ENCODE data around the gene KRT27.

KRT27 gene

DNA sequence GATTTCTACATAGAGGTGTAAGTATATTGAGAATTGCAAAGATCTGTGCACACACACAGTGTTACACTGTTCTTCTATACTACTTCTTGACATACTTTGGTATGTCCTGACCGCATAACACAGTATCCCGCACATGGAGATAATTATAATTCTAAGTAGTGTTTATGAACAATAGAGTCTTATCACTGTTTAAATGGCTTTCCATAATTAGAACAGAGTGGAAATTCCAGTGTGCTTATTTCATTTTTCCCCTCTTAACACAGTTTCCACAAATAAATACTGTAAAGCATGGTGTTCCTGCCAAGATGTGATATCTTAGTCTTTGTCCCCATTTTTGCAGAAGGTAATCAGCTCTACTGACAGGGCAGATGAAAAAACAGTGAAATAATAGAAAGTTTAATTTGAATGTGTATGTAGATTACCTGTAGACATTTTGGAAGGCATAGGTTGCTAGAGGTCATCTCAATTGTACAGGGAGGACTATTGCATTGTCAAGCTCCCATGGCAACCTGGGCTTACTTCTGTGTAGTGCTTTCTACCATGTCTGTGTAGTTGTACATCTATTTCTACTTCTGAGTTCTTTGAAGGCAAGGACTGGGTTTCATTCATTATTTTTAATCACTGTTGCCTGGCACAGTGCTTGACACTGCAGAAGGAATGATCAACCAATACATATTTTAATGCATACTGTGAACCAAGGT lies 27.5 kb upstream of the KRT27 start:
- H3K27me3 ChIP-seq (ENCODE audit: control insufficient read depth in 1 of 2, insufficient read depth in 2 of 2, low read length in 2 of 2), result peaks cover 35 to 53% of the 10 kb centered on the region in 2 donors
- no peak overlapping the region for H3K27ac ChIP-seq (ENCODE audit: low read depth, low read length)
- no peaks in the 10 kb centered on the region for H3K9me3 ChIP-seq (ENCODE audit: control insufficient read depth in 1 of 2, low read length in 2 of 2)

DNA sequence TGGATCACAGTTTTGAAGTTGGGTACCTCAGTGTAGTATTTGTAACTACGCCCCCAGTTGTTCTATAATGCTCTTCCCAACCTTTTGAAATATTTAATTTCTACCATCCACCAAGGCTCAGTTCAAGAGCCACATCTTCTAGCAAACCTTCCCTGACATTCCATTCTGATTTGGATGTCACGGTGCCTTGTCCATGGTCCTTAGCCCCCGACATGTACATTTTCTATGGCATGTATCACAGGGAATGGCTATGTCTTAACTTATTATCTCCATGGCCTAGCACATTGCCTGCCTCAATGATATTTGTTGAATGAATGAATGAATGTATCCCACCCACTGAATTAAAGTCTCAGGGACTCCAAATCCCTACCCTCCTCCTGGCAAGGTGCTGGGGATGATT lies 23.8 kb upstream of the KRT27 start:
- Histone ChIP-seq H3K9me3 (ENCODE audit: control insufficient read depth in 1 of 2, low read length in 2 of 2) (no peaks in the 10 kb centered on the region), H3K9ac (ENCODE audit: low read depth in 1 of 2, low read length in 2 of 2) (no peak overlapping the region), H3K36me3 (ENCODE audit: control insufficient read depth in 1 of 2, insufficient read depth in 2 of 2, low read length in 2 of 2) (no peaks in the 10 kb centered on the region), H3K27me3 (ENCODE audit: control insufficient read depth in 1 of 2, insufficient read depth in 2 of 2, low read length in 2 of 2) (peaks cover 30 to 38% of the 10 kb centered on the region in 2 donors), H3K27ac (ENCODE audit: low read depth, low read length) (no peak overlapping the region), H3K4me3 (ENCODE audit: low read depth in 1 of 2, low read length in 2 of 2) (no peak overlapping the region), H3K4me1 (ENCODE audit: control insufficient read depth in 1 of 2, insufficient read depth in 2 of 2, low read length in 2 of 2) (no peaks in the 10 kb centered on the region)

More for the DNA sequence above, 27.5 kb upstream of the KRT27 start:
- H3K4me3 ChIP-seq (ENCODE audit: low read depth in 1 of 2, low read length in 2 of 2), result no peak overlapping the region
- no peaks in the 10 kb centered on the region for H3K4me1 ChIP-seq (ENCODE audit: control insufficient read depth in 1 of 2, insufficient read depth in 2 of 2, low read length in 2 of 2)
- no peak overlapping the region for H3K9ac ChIP-seq (ENCODE audit: low read depth in 1 of 2, low read length in 2 of 2)
- H3K36me3 ChIP-seq (ENCODE audit: control insufficient read depth in 1 of 2, insufficient read depth in 2 of 2, low read length in 2 of 2), result no peaks in the 10 kb centered on the region

DNA sequence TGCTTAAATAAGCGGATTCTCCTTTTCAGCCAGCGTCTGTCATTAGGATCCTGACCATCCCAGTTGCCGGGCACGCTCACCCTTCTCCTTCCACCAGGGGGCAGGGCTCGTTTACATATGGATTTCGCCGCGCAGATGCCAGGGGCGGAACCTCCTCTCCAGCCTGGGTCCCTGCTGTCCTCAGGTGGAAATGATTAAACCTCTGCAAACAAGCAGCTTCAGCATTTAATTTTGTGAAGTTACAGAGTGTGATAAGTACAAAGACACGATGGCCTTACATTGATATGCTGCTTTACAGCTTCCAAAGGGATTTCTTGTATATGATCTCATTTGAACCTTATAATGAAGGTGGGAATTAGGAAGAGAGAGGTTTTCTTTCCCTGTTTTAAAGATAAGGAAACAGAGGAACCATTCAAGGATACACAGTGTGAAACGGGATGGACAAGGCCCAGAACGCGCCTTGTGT lies 21.3 kb upstream of the KRT27 start:
- Histone ChIP-seq H3K36me3 (ENCODE audit: control insufficient read depth in 1 of 2, insufficient read depth in 2 of 2, low read length in 2 of 2) (no peaks in the 10 kb centered on the region), H3K27ac (ENCODE audit: low read depth, low read length) (no peak overlapping the region), H3K27me3 (ENCODE audit: control insufficient read depth in 1 of 2, insufficient read depth in 2 of 2, low read length in 2 of 2) (peaks cover 29 to 30% of the 10 kb centered on the region in 2 donors), H3K4me3 (ENCODE audit: low read depth in 1 of 2, low read length in 2 of 2) (no peak overlapping the region), H3K4me1 (ENCODE audit: control insufficient read depth in 1 of 2, insufficient read depth in 2 of 2, low read length in 2 of 2) (no peaks in the 10 kb centered on the region), H3K9me3 (ENCODE audit: control insufficient read depth in 1 of 2, low read length in 2 of 2) (no peaks in the 10 kb centered on the region), H3K9ac (ENCODE audit: low read depth in 1 of 2, low read length in 2 of 2) (no peak overlapping the region)

DNA sequence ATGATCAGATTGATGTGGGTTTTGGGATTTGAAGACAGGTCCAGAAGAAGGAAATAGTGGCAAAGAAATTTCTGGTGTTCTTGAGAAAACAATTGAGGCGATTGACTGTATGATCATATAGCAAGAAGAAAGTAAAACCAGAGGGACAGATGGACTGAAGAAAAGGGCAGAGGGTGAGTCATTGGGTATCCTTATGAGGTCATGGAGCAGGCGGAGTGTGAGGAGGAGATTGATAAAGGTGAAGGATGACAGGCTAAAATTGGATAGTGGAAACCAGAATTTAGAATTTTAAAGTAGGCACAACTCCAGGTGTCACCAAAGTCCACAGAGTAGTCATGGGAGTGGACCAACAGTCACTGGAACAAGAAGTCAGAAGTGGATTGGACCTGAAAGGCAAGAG lies 18.8 kb upstream of the KRT27 start:
- Histone ChIP-seq H3K9ac (ENCODE audit: low read depth in 1 of 2, low read length in 2 of 2) (no peak overlapping the region), H3K27me3 (ENCODE audit: control insufficient read depth in 1 of 2, insufficient read depth in 2 of 2, low read length in 2 of 2) (peaks cover 26 to 34% of the 10 kb centered on the region in 2 donors), H3K4me3 (ENCODE audit: low read depth in 1 of 2, low read length in 2 of 2) (no peak overlapping the region), H3K4me1 (ENCODE audit: control insufficient read depth in 1 of 2, insufficient read depth in 2 of 2, low read length in 2 of 2) (no peaks in the 10 kb centered on the region), H3K9me3 (ENCODE audit: control insufficient read depth in 1 of 2, low read length in 2 of 2) (no peaks in the 10 kb centered on the region), H3K27ac (ENCODE audit: low read depth, low read length) (no peak overlapping the region), H3K36me3 (ENCODE audit: control insufficient read depth in 1 of 2, insufficient read depth in 2 of 2, low read length in 2 of 2) (no peaks in the 10 kb centered on the region)

DNA sequence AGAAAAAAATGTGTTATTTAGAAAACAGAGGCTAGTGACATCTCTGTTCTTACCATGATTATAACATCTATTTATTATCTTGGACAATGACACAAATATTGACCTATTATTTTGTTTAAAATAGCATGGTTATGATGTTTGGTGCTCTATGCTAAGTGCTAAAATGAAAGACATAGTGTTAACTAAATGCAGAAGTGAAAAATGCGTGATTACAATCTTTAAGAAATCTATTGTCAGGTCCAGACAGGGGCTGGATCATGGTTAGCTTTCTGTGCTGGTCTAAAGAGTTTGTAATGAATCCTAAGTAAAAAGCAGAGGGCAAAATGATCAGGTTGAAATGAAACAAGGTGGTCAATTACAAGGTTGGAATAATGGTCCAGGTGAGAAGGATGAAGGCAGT lies 18.0 kb upstream of the KRT27 start:
- Histone ChIP-seq H3K27me3 (ENCODE audit: control insufficient read depth in 1 of 2, insufficient read depth in 2 of 2, low read length in 2 of 2) (peaks cover 31 to 38% of the 10 kb centered on the region in 2 donors), H3K9ac (ENCODE audit: low read depth in 1 of 2, low read length in 2 of 2) (no peak overlapping the region), H3K4me3 (ENCODE audit: low read depth in 1 of 2, low read length in 2 of 2) (no peak overlapping the region), H3K27ac (ENCODE audit: low read depth, low read length) (no peak overlapping the region), H3K36me3 (ENCODE audit: control insufficient read depth in 1 of 2, insufficient read depth in 2 of 2, low read length in 2 of 2) (no peaks in the 10 kb centered on the region), H3K9me3 (ENCODE audit: control insufficient read depth in 1 of 2, low read length in 2 of 2) (no peaks in the 10 kb centered on the region), H3K4me1 (ENCODE audit: control insufficient read depth in 1 of 2, insufficient read depth in 2 of 2, low read length in 2 of 2) (no peaks in the 10 kb centered on the region)

GRCh38 chr17:40799859-40800258 lies 17.5 kb upstream of the KRT27 start, which contains the start of gene KRT28:
Gene KRT28, minus strand, starts transcription at chr17:40799959. Its CDS starts 66 bp downstream, at chr17:40799893.
- no peak within 1 kb of the TSS for H3K27ac ChIP-seq (ENCODE audit: low read depth, low read length)
- no peaks in the 10 kb centered on the region for H3K9me3 ChIP-seq (ENCODE audit: control insufficient read depth in 1 of 2, low read length in 2 of 2)
- H3K27me3 ChIP-seq (ENCODE audit: control insufficient read depth in 1 of 2, insufficient read depth in 2 of 2, low read length in 2 of 2), result peaks cover 35% of the 10 kb centered on the region in 2 donors
- H3K9ac ChIP-seq (ENCODE audit: low read depth in 1 of 2, low read length in 2 of 2), result no peak within 1 kb of the TSS
- no peaks in the 10 kb centered on the region for H3K4me1 ChIP-seq (ENCODE audit: control insufficient read depth in 1 of 2, insufficient read depth in 2 of 2, low read length in 2 of 2)
- H3K4me3 ChIP-seq (ENCODE audit: low read depth in 1 of 2, low read length in 2 of 2), result no peak within 1 kb of the TSS
- H3K36me3 ChIP-seq (ENCODE audit: control insufficient read depth in 1 of 2, insufficient read depth in 2 of 2, low read length in 2 of 2), result no peaks in the 10 kb centered on the region

DNA sequence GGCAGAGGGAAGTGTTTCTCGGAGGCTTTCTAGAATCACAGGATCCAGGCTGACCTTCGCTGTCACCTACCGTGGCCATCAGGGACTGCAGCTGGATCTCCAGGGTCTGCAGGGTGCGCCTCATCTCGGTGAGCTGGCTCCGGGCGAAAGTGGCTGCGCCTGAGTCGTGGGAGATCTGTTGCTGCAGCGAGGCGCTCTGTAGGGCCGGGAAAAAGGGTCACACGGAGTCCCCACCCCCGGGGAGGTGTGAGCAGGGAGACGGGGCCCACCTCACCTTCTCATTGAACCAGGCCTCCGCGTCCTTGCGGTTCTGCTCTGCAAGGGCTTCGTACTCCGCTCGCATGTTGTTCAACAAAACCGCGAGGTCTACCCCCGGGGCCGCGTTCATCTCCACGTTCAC lies 14.5 kb upstream of the KRT27 start:
- no peaks in the 10 kb centered on the region for H3K4me1 ChIP-seq (ENCODE audit: control insufficient read depth in 1 of 2, insufficient read depth in 2 of 2, low read length in 2 of 2)
- H3K36me3 ChIP-seq (ENCODE audit: control insufficient read depth in 1 of 2, insufficient read depth in 2 of 2, low read length in 2 of 2), result no peaks in the 10 kb centered on the region
- no peak overlapping the region for H3K27ac ChIP-seq (ENCODE audit: low read depth, low read length)
- no peak overlapping the region for H3K9ac ChIP-seq (ENCODE audit: low read depth in 1 of 2, low read length in 2 of 2)
- peaks cover 35 to 36% of the 10 kb centered on the region in 2 donors for H3K27me3 ChIP-seq (ENCODE audit: control insufficient read depth in 1 of 2, insufficient read depth in 2 of 2, low read length in 2 of 2)
- H3K9me3 ChIP-seq (ENCODE audit: control insufficient read depth in 1 of 2, low read length in 2 of 2), result no peaks in the 10 kb centered on the region
- H3K4me3 ChIP-seq (ENCODE audit: low read depth in 1 of 2, low read length in 2 of 2), result no peak overlapping the region

GRCh38 chr17:40795019-40795667 lies 12.8 kb upstream of the KRT27 start:
- no peaks in the 10 kb centered on the region for H3K4me1 ChIP-seq (ENCODE audit: control insufficient read depth in 1 of 2, insufficient read depth in 2 of 2, low read length in 2 of 2)
- H3K27ac ChIP-seq (ENCODE audit: low read depth, low read length), result no peak overlapping the region
- peaks cover 25 to 31% of the 10 kb centered on the region in 2 donors for H3K27me3 ChIP-seq (ENCODE audit: control insufficient read depth in 1 of 2, insufficient read depth in 2 of 2, low read length in 2 of 2)

GRCh38 chr17:40794466-40794865 lies 12.1 kb upstream of the KRT27 start:
- Histone ChIP-seq H3K9me3 (ENCODE audit: control insufficient read depth in 1 of 2, low read length in 2 of 2) (no peaks in the 10 kb centered on the region), H3K36me3 (ENCODE audit: control insufficient read depth in 1 of 2, insufficient read depth in 2 of 2, low read length in 2 of 2) (no peaks in the 10 kb centered on the region), H3K4me3 (ENCODE audit: low read depth in 1 of 2, low read length in 2 of 2) (no peak overlapping the region), H3K27ac (ENCODE audit: low read depth, low read length) (no peak overlapping the region), H3K9ac (ENCODE audit: low read depth in 1 of 2, low read length in 2 of 2) (no peak overlapping the region), H3K27me3 (ENCODE audit: control insufficient read depth in 1 of 2, insufficient read depth in 2 of 2, low read length in 2 of 2) (peaks cover 23 to 27% of the 10 kb centered on the region in 2 donors), H3K4me1 (ENCODE audit: control insufficient read depth in 1 of 2, insufficient read depth in 2 of 2, low read length in 2 of 2) (no peaks in the 10 kb centered on the region)

More at GRCh38 chr17:40795019-40795667, 12.8 kb upstream of the KRT27 start:
- Histone ChIP-seq H3K4me3 (ENCODE audit: low read depth in 1 of 2, low read length in 2 of 2) (no peak overlapping the region), H3K36me3 (ENCODE audit: control insufficient read depth in 1 of 2, insufficient read depth in 2 of 2, low read length in 2 of 2) (no peaks in the 10 kb centered on the region), H3K9me3 (ENCODE audit: control insufficient read depth in 1 of 2, low read length in 2 of 2) (no peaks in the 10 kb centered on the region), H3K9ac (ENCODE audit: low read depth in 1 of 2, low read length in 2 of 2) (no peak overlapping the region)

DNA sequence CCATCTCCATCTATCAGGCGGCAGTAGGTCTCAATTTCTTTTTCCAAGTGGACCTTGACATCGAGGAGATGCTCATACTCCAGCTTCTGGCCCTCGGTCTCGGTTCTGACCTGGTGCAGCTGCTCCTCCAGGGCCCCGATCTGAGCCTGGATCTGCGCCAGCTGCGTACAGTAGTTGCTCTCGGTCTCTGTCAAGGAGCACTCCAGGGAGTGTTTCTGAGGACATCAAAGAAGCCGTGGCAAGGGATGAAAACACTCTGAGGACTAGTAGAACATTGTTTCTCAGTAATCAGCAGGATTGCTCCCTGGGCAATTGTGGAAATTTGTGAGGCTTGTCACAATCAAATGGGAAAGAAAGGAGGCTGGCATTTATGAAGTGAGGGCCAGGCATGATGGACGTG lies 11.5 kb upstream of the KRT27 start:
- Histone ChIP-seq H3K9ac (ENCODE audit: low read depth in 1 of 2, low read length in 2 of 2) (no peak overlapping the region), H3K4me1 (ENCODE audit: control insufficient read depth in 1 of 2, insufficient read depth in 2 of 2, low read length in 2 of 2) (no peaks in the 10 kb centered on the region), H3K9me3 (ENCODE audit: control insufficient read depth in 1 of 2, low read length in 2 of 2) (no peaks in the 10 kb centered on the region), H3K27me3 (ENCODE audit: control insufficient read depth in 1 of 2, insufficient read depth in 2 of 2, low read length in 2 of 2) (peaks cover 21 to 24% of the 10 kb centered on the region in 2 donors), H3K27ac (ENCODE audit: low read depth, low read length) (no peak overlapping the region), H3K36me3 (ENCODE audit: control insufficient read depth in 1 of 2, insufficient read depth in 2 of 2, low read length in 2 of 2) (no peaks in the 10 kb centered on the region), H3K4me3 (ENCODE audit: low read depth in 1 of 2, low read length in 2 of 2) (no peak overlapping the region)

Measured in duodenal mucosa (tissue), 2 donors.